HCT116 (cell line): Measurements from ENCODE around the gene PRORP. TPM values are rescaled to one million over a fixed set of nuclear protein-coding genes. Genes with fewer than 3 reads are reported as not detected.

Experiments
- ATAC-seq: fragments of 200-7000 bp; cut with Tn5 transposase; 2 replicates; pipeline ENCODE4 v1.9.1; 2020; ENCODE audit warnings: mild to moderate bottlenecking, moderate library complexity
- BruUV-seq: library from RNA; stranded (reverse); fragments of 400-500 nt; replicated peaks from 2 replicates; lab custom pipeline; 2021; lab: Mats Ljungman, UMichigan
- CTCF ChIA-PET: fragments of 300-600 bp; sonication (Branson Sonifier 250); formaldehyde crosslinking; loops from one replicate; lab custom pipeline; 2021; ENCODE audit warnings: antibody characterized with exemption; lab: Charles Lee
- POLR2A ChIA-PET: fragments of 300-600, 350-600 bp; sonication (Branson Sonifier 250); formaldehyde crosslinking; loops from one replicate; lab custom pipeline; 2021; ENCODE audit warnings: antibody characterized with exemption; lab: Charles Lee
- RAD21 ChIA-PET, 2 experiments: fragments of 300-600 bp; sonication (Branson Sonifier 250); formaldehyde crosslinking; loops; one replicate each; lab custom pipeline; 2023; ENCODE audit warnings: low total read pairs in 2 of 2; ENCODE audit not compliant: uncharacterized antibody in 2 of 2, unreplicated experiment in 2 of 2, low non-redundant PET in 1 of 2; lab: Charles Lee
- DNase-seq: peaks from one replicate; pipeline ENCODE4 v3.0.0-alpha.2; 2010; ENCODE audit warnings: low read depth, low spot score
- H2AFZ ChIP-seq: fragments of 200-600 bp; shearing (Covaris generic), sonication (generic); 2 replicates; pipeline ENCODE4 v1.6.1; 2017; ENCODE audit warnings: low read depth, mixed run types, mixed read lengths, antibody characterized with exemption, low read length; ENCODE audit not compliant: poor library complexity, severe bottlenecking
- H3K27ac ChIP-seq: 2 replicates; pipeline ENCODE4 v1.5.1; 2012; ENCODE audit warnings: low read depth, low read length
- H3K27me3 ChIP-seq: fragments of 200-600 bp; sonication (generic); 2 replicates; pipeline ENCODE4 v1.6.1; 2016; ENCODE audit warnings: mixed run types, low read length, mixed read lengths; ENCODE audit not compliant: insufficient read depth
- H3K36me3 ChIP-seq, 2 experiments: fragments of 200-500 bp in 1 of 2; fragments of 200-600 bp in 1 of 2; sonication (Bioruptor generic) in 1 of 2; sonication (generic) in 1 of 2; 2 replicates each; pipeline versions ENCODE4 v1.5.1 to v1.6.1; 2014 to 2016; ENCODE audit warnings: low read length in 2 of 2, inconsistent platforms in 1 of 2, mixed read lengths in 1 of 2, mixed run types in 1 of 2; ENCODE audit not compliant: insufficient read depth in 2 of 2, control insufficient read depth in 1 of 2
- H3K4me1 ChIP-seq, 2 experiments: fragments of 200-600 bp in 1 of 2; sonication (generic) in 1 of 2; 2 replicates each; pipeline versions ENCODE4 v1.5.1 to v1.6.1; 2012 to 2017; ENCODE audit warnings: low read length in 2 of 2, inconsistent platforms in 1 of 2, mild to moderate bottlenecking in 1 of 2, mixed read lengths in 1 of 2, mixed run types in 1 of 2, moderate library complexity in 1 of 2; ENCODE audit not compliant: insufficient read depth in 2 of 2, control insufficient read depth in 1 of 2
- H3K4me2 ChIP-seq: fragments of 200-600 bp; sonication (generic); 2 replicates; pipeline ENCODE4 v1.6.1; 2017; ENCODE audit warnings: mixed run types, low read length, mixed read lengths
- H3K4me3 ChIP-seq, 2 experiments: fragments of 200-600 bp in 1 of 2; sonication (generic) in 1 of 2; replicated peaks in 1 of 2; 2 replicates each; pipeline ENCODE4 v1.5.1; 2011 to 2016; ENCODE audit warnings: low read length in 2 of 2, control low read depth in 1 of 2, low read depth in 1 of 2, mild to moderate bottlenecking in 1 of 2, mixed read lengths in 1 of 2, mixed run types in 1 of 2
- H3K79me2 ChIP-seq: fragments of 200-600 bp; sonication (generic); 2 replicates; pipeline ENCODE4 v1.6.1; 2017; ENCODE audit warnings: mild to moderate bottlenecking, mixed run types, low read length, moderate library complexity, mixed read lengths; ENCODE audit not compliant: insufficient read depth
- H3K9ac ChIP-seq: fragments of 200-600 bp; sonication (generic); 2 replicates; pipeline ENCODE4 v1.6.1; 2016; ENCODE audit warnings: low read length, mixed read lengths
- H3K9me2 ChIP-seq: fragments of 200-600 bp; sonication (generic), shearing (Covaris generic); 2 replicates; pipeline ENCODE4 v1.6.1; 2017; ENCODE audit warnings: mixed run types, mild to moderate bottlenecking, moderate library complexity; ENCODE audit not compliant: insufficient read depth
- H3K9me3 ChIP-seq, 2 experiments: fragments of 200-500 bp in 1 of 2; fragments of 200-600 bp in 1 of 2; sonication (Bioruptor generic) in 1 of 2; sonication (generic) in 1 of 2; 2 replicates each; pipeline ENCODE4 v1.6.1; 2014 to 2017; ENCODE audit warnings: low read length in 2 of 2, mixed read lengths in 2 of 2, inconsistent platforms in 1 of 2, low read depth in 1 of 2, mild to moderate bottlenecking in 1 of 2, mixed run types in 1 of 2, moderate library complexity in 1 of 2; ENCODE audit not compliant: control insufficient read depth in 1 of 2, insufficient read depth in 1 of 2
- H4K20me1 ChIP-seq: fragments of 200-600 bp; sonication (generic), shearing (Covaris generic); 2 replicates; pipeline ENCODE4 v1.6.1; 2017; ENCODE audit warnings: mixed run types, mild to moderate bottlenecking, moderate library complexity; ENCODE audit not compliant: insufficient read depth
- CBX3 ChIP-seq: IDR thresholded peaks from 2 replicates; pipeline ENCODE4 v1.6.1; 2012; ENCODE audit warnings: low read depth
- CEBPB ChIP-seq: IDR thresholded peaks from 2 replicates; pipeline ENCODE4 v1.6.1; 2012; ENCODE audit warnings: low read depth
- EGR1 ChIP-seq: IDR thresholded peaks from 2 replicates; pipeline ENCODE4 v1.6.1; 2012; ENCODE audit warnings: low read depth
- ELF1 ChIP-seq: IDR thresholded peaks from 2 replicates; pipeline ENCODE4 v1.6.1; 2012; ENCODE audit warnings: low read depth, borderline replicate concordance
- JUND ChIP-seq: IDR thresholded peaks from 2 replicates; pipeline ENCODE4 v1.6.1; 2012
- POLR2AphosphoS5 ChIP-seq: IDR thresholded peaks from 2 replicates; pipeline ENCODE4 v1.6.1; 2011; ENCODE audit warnings: mild to moderate bottlenecking, low read depth, low read length, moderate library complexity
- RAD21 ChIP-seq: IDR thresholded peaks from 2 replicates; pipeline ENCODE4 v1.6.1; 2012; ENCODE audit warnings: low read depth, mild to moderate bottlenecking
- REST ChIP-seq: IDR thresholded peaks from 2 replicates; pipeline ENCODE4 v1.6.1; 2012; ENCODE audit warnings: low read depth
- SIN3A ChIP-seq: IDR thresholded peaks from 2 replicates; pipeline ENCODE4 v1.6.1; 2012; ENCODE audit warnings: low read depth
- SP1 ChIP-seq: IDR thresholded peaks from 2 replicates; pipeline ENCODE4 v1.6.1; 2012; ENCODE audit warnings: low read depth
- SRF ChIP-seq: IDR thresholded peaks from 2 replicates; pipeline ENCODE4 v1.6.1; 2012; ENCODE audit warnings: low read depth
- YY1 ChIP-seq: IDR thresholded peaks from 2 replicates; pipeline ENCODE4 v1.6.1; 2011; ENCODE audit warnings: low read length, low read depth, moderate library complexity, mild to moderate bottlenecking; ENCODE audit not compliant: insufficient replicate concordance; ENCODE audit errors: extremely low read depth
- ZBTB33 ChIP-seq: IDR thresholded peaks from 2 replicates; pipeline ENCODE4 v1.6.1; 2011; ENCODE audit warnings: mild to moderate bottlenecking, low read length, moderate library complexity; ENCODE audit not compliant: insufficient replicate concordance; ENCODE audit errors: extremely low read depth
- ZFX ChIP-seq: fragments of 450-650 bp; IDR thresholded peaks from 2 replicates; pipeline ENCODE4 v1.6.1; 2017
- intact Hi-C: fragments of 100-400 bp; cut with micrococcal nuclease; formaldehyde crosslinking; loops from 2 replicates; pipeline ENCODE4 v1.10.0; 2022
- total RNA-seq: library from RNA; stranded (reverse); gene quantifications from one replicate; pipeline ENCODE4 v1.2.1, GENCODE V29; 2021; ENCODE audit not compliant: unreplicated experiment

The PRORP gene
- total RNA-seq, 1 experiment from 2014 or later, result 28.0 TPM

DNA sequence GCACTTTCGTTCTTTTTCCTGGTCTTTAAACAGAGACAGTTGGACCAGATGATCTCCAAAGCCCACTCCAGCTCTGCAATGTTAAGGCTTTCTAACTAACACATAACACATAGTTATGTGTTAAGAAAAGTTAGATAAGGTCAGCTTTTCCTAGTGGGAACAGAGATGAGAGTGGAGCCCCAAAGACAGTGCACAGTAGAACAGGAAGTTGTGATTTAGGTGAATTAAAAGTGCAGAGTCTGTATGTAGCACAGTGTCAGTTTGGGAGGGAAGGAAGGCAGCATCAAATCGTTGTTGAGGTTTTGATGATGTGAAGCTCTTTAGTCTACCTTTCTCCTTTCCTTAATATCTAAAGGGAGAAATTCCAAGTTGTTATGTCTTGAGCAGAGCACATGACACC lies 31.7 kb downstream of the PRORP start:
- DNase-seq (no peak), ATAC-seq (no peak)
- no peaks in the 10 kb centered on the region for H3K9me2 ChIP-seq
- H3K4me3 ChIP-seq, result no peak overlapping the region
- H3K9ac ChIP-seq, result no peak overlapping the region
- no peak overlapping the region for H2AFZ ChIP-seq
- BruUV-seq, result no TSS peak
- no peaks in the 10 kb centered on the region for H3K79me2 ChIP-seq
- no peak overlapping the region for H3K27ac ChIP-seq
- no peaks in the 10 kb centered on the region for H3K36me3 ChIP-seq
- no peaks in the 10 kb centered on the region for H3K9me3 ChIP-seq
- ChIA-PET POLR2A (interaction anchor here (1.7 kb wide), 1 partner anchor 249 kb away, joined by 4 read pairs; no protein-coding TSS in a partner anchor), CTCF (no interaction called here), RAD21 (no interaction called here)
- no peak overlapping the region for H3K4me2 ChIP-seq
- H3K4me1 ChIP-seq, result peaks cover 0 to 2% of the 10 kb centered on the region in 2 experiments; a peak in 1 of 4 replicates
- no peaks in the 10 kb centered on the region for H3K27me3 ChIP-seq
- H4K20me1 ChIP-seq, result no peaks in the 10 kb centered on the region
- intact Hi-C loops, result no loop called here
- TF ChIP-seq REST (no peak), ELF1 (no peak), ZBTB33 (no peak), JUND (no peak), POLR2AphosphoS5 (no peak), RAD21 (no peak), SIN3A (no peak), SRF (no peak), ZFX (no peak), CEBPB (no peak), YY1 (no peak), CBX3 (no peak), EGR1 (no peak), SP1 (no peak)
